Thyroid gland (tissue), 4 donors: Measurements from ENCODE around the gene MORN5.

ENCODE experiments used
- CTCF ChIP-seq, 6 experiments: fragments of 200-600 bp in 3 of 6; fragments of 450-650 bp in 3 of 6; sonication (generic) in 3 of 6; IDR thresholded peaks; one replicate each; pipeline ENCODE4 v1.5.1; 2016 to 2019; ENCODE audit warnings: antibody characterized with exemption in 6 of 6, mild to moderate bottlenecking in 2 of 6, inconsistent platforms in 1 of 6, moderate library complexity in 1 of 6
- POLR2A ChIP-seq, 2 donors: fragments of 450-650 bp; IDR thresholded peaks; one replicate each; pipeline ENCODE4 v1.6.1; 2017; ENCODE audit warnings: antibody characterized with exemption in 2 of 2, mild to moderate bottlenecking in 2 of 2, moderate library complexity in 1 of 2

GRCh38 chr9:122158202-122158601, 1.5 kb upstream of the MORN5 start:
- TF ChIP-seq CTCF (IDR thresholded peaks at IDR 0.05): peak in 3 of 6 experiments; percentile 11 to 36 (median 28)
- TF ChIP-seq POLR2A (IDR thresholded peaks at IDR 0.05): no peak
